Lung (tissue), 12 donors: ENCODE measurements around the gene BIRC6. TPM values are rescaled to one million over a fixed set of nuclear protein-coding genes. Genes with fewer than 3 reads are reported as not detected.

Experiments
- ATAC-seq: fragments of 200-7000 bp; cut with Tn5 transposase; one replicate; pipeline ENCODE4 v1.9.1; 2020; ENCODE audit warnings: moderate number of reproducible peaks; ENCODE audit not compliant: insufficient read depth, low FRiP score
- DNase-seq, 3 donors: peaks; one replicate each; pipeline ENCODE4 v3.0.0-alpha.2; 2013 to 2017
- H3K27ac ChIP-seq, 2 donors: one replicate each; pipeline ENCODE4 v1.5.1; 2013; ENCODE audit warnings: mild to moderate bottlenecking in 2 of 2, moderate library complexity in 2 of 2, control low read depth in 1 of 2, inconsistent platforms in 1 of 2, low read depth in 1 of 2, low read length in 1 of 2
- H3K27me3 ChIP-seq, 3 donors: one replicate each; pipeline ENCODE4 v1.5.1; 2013; ENCODE audit warnings: low read length in 2 of 3; ENCODE audit not compliant: control insufficient read depth in 3 of 3, insufficient read depth in 3 of 3
- H3K36me3 ChIP-seq, 4 donors: one replicate each; pipeline ENCODE4 v1.5.1; 2013; ENCODE audit warnings: low read length in 4 of 4, mild to moderate bottlenecking in 1 of 4, moderate library complexity in 1 of 4; ENCODE audit not compliant: control insufficient read depth in 4 of 4, insufficient read depth in 4 of 4
- H3K4me1 ChIP-seq, 5 donors: one replicate each; pipeline ENCODE4 v1.5.1; 2013; ENCODE audit warnings: low read length in 5 of 5, mild to moderate bottlenecking in 2 of 5, moderate library complexity in 1 of 5; ENCODE audit not compliant: control insufficient read depth in 5 of 5, insufficient read depth in 5 of 5
- H3K4me3 ChIP-seq: one replicate; pipeline ENCODE4 v1.5.1; 2013; ENCODE audit warnings: mild to moderate bottlenecking, control low read depth, moderate library complexity
- H3K9ac ChIP-seq, 2 donors: one replicate each; pipeline ENCODE4 v1.5.1; 2013; ENCODE audit warnings: low read length in 2 of 2, control low read depth in 1 of 2; ENCODE audit not compliant: insufficient read depth in 1 of 2
- H3K9me3 ChIP-seq, 4 donors: one replicate each; pipeline ENCODE4 v1.5.1; 2013; ENCODE audit warnings: low read length in 3 of 4, mild to moderate bottlenecking in 1 of 4, moderate library complexity in 1 of 4; ENCODE audit not compliant: control insufficient read depth in 4 of 4, insufficient read depth in 3 of 4
- CTCF ChIP-seq: IDR thresholded peaks from 2 replicates; pipeline ENCODE4 v1.5.1; 2012; ENCODE audit warnings: mild to moderate bottlenecking; ENCODE audit errors: control extremely low read depth, extremely low read depth
- WGBS, 2 donors: extraction: QIAGEN DNeasy Blood & Tissue Kit; methylation state at CpG; one replicate each; pipeline ENCODE4 v1.1.7; 2013; 5-methylcytosine and 5-hydroxymethylcytosine counted together
- polyA plus RNA-seq, 2 donors: library from polyadenylated mRNA; stranded (reverse); fragments of 200-250 nt; gene quantifications; one replicate each; pipeline ENCODE4 v1.2.1, GENCODE V29; 2013
- total RNA-seq, 2 donors: library from RNA; depleted of rRNA in 1 of 2; stranded (reverse); fragments of >200 nt in 1 of 2; gene quantifications; one replicate each; pipeline ENCODE4 v1.2.1, GENCODE V29; 2014 to 2021
- donor health status: control.
- donor health status: control.
- donor health status: Bipolar disorder and iron deficiency.
- donor health status: healthy.
- donor health status: DM: yes; HTN: yes; CAD: no.

Gene BIRC6
- total and polyA plus RNA-seq, 4 donors, result 12.2 to 229 (median 51.5) TPM

- DNase-seq, result no peak
- H3K4me1 ChIP-seq, result no peaks in the 10 kb centered on the region
- no peak for TF ChIP-seq CTCF
- H3K4me3 ChIP-seq, result no peak overlapping the region
- no peak overlapping the region for H3K9ac ChIP-seq
- ATAC-seq, result no peak
- H3K27me3 ChIP-seq, result no peaks in the 10 kb centered on the region
- peaks cover 3 to 15% (median 13%) of the 10 kb centered on the region in 4 donors for H3K36me3 ChIP-seq
- no peaks in the 10 kb centered on the region for H3K9me3 ChIP-seq
- H3K27ac ChIP-seq, result no peak overlapping the region
Measured at GRCh38 chr2:32450851-32451250, 94.0 kb downstream of the BIRC6 start.

- Histone ChIP-seq H3K27me3 (no peaks in the 10 kb centered on the region), H3K9ac (no peak overlapping the region), H3K4me1 (no peaks in the 10 kb centered on the region), H3K27ac (no peak overlapping the region), H3K36me3 (peaks cover 3 to 13% (median 10%) of the 10 kb centered on the region in 4 donors), H3K9me3 (no peaks in the 10 kb centered on the region), H3K4me3 (no peak overlapping the region)
- TF ChIP-seq CTCF, result no peak
- 92 to 100% methylated on average over 2 of the region's 2 CpGs for WGBS, 2 donors
- ATAC-seq, result no peak
- DNase-seq, result no peak
Measured at GRCh38 chr2:32452338-32453064, 95.7 kb downstream of the BIRC6 start.

GRCh38 chr2:32453242-32454062 is 96.6 kb downstream of the BIRC6 start:
- ATAC-seq, result no peak
- Histone ChIP-seq H3K9ac (no peak overlapping the region), H3K9me3 (no peaks in the 10 kb centered on the region), H3K36me3 (peaks cover 3 to 13% (median 10%) of the 10 kb centered on the region in 4 donors), H3K4me3 (no peak overlapping the region), H3K27ac (no peak overlapping the region), H3K27me3 (no peaks in the 10 kb centered on the region), H3K4me1 (no peaks in the 10 kb centered on the region)
- TF ChIP-seq CTCF, result no peak
- 80 to 90% methylated on average over 3 of the region's 3 CpGs for WGBS, 2 donors
- no peak for DNase-seq
